A673 (cell line): ENCODE measurements around the gene CDK5RAP2.

Source experiments
- CTCF ChIP-seq: fragments of 300-800, 200-600 bp; sonication (generic); conservative IDR thresholded peaks from 2 replicates; pipeline ENCODE4 v1.5.1; 2017; ENCODE audit warnings: low read depth, mild to moderate bottlenecking, antibody characterized with exemption, low read length, moderate library complexity, mixed read lengths
- EZH2 ChIP-seq: fragments of 200-600 bp; sonication (generic); IDR thresholded peaks from 2 replicates; pipeline ENCODE4 v1.6.1; 2017; ENCODE audit warnings: borderline replicate concordance, low read depth, mild to moderate bottlenecking, mixed read lengths, antibody characterized with exemption, low read length; ENCODE audit not compliant: poor library complexity, severe bottlenecking

GRCh38 chr9:120368799-120369198 lies 211.2 kb downstream of the CDK5RAP2 start:
- TF ChIP-seq CTCF (no peak), EZH2 (no peak)
